GM19372 (cell line): ENCODE data around the gene DISP2.

Source experiments
- ATAC-seq: cut with Tn5 transposase; IDR thresholded peaks from one replicate; pipeline ENCODE4 v1.9.1; 2021; ENCODE audit warnings: mild to moderate bottlenecking, low read depth, moderate library complexity; ENCODE audit not compliant: unreplicated experiment

DISP2 gene

DNA sequence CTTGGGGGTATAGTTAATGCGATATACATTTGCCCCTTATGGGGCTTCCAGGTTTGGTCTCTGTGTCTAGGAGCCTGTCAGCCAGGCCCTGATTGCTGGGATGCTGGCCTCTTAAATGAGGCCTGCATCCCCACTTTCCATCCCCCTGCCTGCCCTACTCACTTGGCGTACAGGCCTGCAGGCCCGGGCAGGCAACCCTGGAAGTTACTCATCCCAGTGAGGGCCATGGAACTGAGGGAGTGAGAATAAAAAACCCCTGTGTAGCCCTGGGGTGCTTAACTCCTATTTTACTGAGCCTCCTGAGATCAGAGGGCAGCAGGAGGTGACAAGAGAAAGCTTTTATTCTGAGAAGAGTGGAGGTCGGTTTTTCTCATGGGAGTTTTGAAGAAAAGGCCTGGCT lies 2.0 kb downstream of the DISP2 start:
- ATAC-seq: no peak

DNA sequence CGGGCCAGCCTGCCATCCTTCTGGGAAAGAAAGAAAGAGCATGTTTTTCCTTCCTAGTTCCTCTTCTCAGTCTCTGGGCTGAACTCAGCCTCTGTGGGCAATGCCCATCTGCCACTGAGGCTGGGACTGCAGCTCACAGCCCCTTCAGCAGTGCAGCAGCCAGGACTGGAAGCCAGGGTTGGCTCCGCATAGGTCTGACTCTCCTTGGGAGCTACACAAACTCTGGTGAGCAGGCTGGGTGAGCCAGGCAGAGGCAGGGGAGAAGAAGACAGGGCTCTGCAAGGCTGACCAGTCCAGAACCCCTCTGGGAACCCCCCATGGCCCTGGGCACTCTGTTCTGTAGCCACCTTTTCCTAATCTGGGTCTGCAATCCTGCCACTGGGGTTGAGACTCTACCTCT lies 3.6 kb downstream of the DISP2 start:
- no peak for ATAC-seq

DNA sequence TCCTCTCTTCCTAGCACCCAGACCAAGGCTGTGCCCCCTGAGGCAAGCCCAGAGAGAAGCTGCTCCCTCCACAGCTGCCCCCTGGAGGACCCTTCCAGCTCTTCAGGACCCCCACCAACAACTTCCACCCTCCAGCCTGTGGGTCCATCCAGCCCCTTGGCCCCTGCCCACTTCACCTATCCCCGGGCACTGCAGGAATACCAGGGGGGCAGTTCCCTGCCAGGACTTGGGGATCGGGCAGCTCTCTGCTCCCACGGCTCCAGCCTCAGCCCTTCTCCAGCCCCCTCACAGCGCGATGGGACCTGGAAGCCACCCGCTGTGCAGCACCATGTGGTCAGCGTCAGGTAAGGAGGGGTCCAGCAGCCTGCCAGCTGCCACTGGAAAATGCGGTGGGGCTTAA lies 5.6 kb downstream of the DISP2 start:
- no peak for ATAC-seq

DNA sequence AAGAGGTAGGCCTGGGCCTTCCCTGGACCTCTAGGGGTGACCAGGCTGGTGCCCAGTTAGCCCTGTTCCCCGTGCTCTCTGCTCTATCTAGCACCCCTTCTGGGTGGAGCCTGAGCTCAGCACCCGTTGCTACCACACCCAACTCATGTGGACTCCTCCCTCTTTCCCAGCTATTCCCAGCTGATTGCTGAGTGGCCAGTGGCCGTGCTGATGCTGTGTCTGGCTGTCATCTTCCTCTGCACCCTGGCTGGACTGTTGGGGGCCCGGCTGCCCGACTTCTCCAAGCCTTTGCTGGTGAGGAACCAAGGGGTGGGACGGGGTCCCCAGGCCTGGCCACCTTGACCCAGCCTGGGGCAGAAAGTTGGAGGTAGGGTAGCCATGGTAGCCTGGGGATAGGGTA lies 6.2 kb downstream of the DISP2 start:
- ATAC-seq: no peak

DNA sequence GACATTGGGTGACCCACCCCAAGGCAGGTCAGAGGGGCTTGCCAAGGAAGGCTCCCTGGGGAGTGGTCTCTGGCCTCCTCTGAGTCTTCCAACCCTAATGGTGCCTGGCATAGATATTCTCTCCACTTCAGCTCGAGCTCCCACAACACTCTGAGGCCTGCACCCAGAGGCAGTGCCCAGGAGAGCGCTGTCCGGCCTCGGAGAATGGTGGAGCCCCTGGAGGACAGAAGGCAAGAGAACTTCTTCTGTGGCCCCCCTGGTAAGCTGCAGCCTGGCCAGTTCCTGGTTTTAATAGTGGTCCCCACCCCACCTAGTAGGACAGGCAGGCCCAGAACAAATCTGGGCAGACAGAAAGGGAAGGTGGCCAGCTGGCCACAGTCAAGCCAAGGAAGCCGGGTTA lies 7.0 kb downstream of the DISP2 start:
- ATAC-seq: no peak

DNA sequence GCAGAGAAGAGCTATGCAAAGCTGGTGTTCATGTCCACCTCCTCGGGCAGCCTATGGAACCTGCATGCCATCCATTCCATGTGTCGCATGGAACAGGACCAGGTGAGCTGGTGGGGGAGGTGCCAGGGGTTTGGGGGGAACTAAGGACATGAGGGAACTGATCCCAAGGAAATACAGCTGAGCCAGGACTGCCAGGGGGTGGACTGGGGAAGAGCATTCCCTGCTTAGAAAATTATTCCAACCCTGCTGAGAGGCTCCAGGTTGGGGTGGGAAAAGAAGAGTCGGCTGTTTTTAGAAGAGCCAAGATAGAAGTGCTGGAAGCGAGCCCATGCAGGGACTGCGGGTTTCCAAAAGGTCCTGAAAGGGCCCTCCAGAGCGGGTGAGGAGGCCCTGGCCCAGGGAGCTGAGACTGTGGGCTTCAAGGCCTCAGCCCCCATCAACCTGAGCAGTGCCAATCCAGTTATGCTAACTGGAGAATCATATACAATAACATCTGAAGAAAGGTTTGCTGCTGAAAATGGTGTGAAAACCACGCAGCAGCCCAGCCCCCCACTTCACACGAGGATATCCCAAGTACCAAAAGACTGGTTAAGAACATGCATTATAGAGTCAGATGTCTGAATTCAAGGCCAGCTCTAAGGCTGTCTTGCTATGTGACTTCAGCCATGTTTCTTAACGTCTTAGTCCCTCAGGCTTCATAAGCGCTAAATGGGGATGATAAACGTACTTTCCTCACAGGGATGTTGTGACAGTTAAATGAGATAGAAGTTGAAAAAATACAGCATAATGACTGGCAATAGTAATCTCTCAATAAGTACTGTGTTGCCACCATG lies 7.8 kb downstream of the DISP2 start:
- no peak for ATAC-seq

DNA sequence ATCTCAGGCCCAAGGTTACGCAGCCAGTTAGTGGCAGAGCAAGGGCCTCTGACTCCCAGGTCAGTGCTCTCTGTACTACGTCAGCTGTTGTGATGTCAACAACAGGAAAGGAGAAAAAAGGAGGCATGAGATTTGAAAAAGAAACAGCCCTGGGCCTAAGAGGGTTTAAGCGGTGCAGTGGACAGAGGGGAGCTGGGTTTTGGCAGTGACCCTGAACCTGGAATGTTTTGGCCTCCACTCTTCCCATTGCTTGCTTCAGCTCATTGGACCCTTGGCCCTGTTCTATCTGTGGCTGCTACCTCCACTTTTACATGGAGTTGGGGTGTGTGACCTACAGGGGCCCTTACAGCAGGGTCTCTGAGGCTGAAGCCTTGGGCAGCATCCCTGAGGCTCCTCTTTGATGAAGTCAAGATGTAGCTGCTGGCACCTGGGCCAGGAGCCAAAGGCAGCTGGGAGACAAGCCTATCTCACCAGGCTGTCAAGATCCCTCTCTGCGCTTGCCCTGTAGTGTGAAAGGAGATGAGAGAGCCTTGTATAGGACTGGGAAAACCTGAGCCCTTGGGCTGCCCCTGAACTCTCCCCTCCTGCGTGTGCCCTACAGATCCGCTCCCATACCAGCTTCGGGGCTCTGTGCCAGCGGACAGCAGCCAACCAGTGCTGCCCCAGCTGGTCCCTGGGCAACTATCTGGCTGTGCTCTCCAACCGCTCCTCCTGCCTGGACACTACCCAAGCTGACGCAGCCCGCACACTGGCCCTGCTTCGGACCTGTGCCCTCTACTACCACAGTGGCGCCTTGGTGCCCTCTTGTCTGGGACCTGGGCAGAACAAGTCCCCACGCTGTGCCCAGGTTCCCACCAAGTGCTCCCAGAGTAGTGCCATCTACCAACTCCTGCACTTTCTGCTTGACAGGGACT lies 8.7 kb downstream of the DISP2 start:
- no peak for ATAC-seq

DNA sequence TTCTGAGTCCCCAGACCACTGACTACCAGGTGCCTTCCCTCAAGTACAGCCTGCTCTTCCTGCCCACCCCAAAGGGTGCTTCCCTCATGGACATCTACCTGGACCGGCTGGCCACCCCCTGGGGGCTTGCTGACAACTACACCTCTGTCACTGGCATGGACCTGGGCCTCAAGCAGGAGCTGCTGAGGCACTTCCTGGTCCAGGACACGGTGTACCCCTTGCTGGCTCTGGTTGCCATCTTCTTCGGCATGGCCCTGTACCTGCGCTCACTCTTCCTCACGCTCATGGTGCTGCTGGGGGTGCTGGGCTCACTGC lies 9.3 kb downstream of the DISP2 start:
- no peak for ATAC-seq

DNA sequence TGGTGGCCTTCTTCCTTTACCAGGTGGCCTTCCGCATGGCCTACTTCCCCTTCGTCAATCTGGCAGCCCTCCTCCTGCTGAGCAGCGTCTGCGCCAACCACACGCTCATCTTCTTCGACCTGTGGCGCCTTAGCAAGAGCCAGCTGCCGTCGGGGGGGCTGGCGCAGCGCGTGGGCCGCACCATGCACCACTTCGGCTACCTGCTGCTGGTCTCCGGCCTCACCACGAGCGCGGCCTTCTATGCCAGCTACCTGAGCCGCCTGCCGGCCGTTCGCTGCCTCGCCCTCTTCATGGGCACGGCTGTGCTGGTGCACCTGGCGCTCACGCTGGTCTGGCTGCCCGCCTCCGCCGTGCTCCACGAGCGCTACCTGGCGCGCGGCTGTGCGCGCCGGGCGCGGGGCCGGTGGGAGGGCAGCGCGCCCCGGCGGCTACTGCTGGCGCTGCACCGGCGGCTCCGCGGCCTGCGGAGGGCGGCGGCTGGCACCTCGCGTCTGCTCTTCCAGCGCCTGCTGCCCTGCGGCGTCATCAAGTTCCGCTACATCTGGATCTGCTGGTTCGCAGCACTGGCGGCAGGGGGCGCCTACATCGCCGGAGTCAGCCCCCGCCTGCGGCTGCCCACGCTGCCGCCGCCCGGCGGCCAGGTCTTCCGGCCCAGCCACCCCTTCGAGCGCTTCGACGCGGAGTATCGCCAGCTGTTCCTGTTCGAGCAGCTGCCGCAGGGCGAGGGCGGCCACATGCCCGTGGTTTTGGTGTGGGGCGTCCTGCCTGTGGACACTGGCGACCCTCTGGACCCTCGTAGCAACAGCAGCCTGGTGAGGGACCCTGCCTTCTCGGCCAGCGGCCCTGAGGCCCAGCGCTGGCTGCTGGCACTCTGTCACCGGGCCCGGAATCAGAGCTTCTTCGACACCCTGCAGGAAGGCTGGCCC lies 9.9 kb downstream of the DISP2 start:
- ATAC-seq: peak; percentile 93

DNA sequence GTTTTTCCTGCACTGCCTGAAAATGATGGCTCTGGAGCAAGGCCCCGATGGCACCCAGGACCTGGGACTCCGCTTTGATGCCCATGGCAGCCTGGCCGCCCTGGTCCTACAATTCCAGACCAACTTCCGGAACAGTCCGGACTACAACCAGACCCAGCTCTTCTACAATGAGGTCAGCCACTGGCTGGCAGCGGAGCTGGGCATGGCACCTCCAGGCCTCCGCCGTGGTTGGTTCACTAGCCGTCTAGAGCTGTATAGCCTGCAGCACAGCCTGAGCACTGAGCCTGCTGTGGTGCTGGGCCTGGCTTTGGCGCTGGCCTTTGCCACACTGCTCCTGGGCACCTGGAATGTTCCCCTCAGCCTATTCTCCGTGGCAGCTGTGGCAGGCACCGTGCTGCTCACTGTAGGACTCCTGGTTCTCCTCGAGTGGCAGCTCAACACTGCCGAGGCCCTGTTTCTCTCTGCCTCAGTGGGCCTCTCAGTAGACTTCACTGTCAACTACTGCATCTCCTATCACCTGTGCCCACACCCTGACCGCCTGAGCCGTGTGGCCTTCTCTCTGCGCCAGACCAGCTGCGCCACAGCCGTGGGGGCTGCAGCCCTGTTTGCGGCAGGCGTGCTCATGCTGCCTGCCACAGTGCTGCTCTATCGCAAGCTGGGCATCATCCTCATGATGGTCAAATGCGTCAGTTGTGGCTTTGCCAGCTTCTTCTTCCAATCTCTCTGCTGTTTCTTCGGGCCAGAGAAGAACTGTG lies 10.9 kb downstream of the DISP2 start:
- no peak for ATAC-seq

DNA sequence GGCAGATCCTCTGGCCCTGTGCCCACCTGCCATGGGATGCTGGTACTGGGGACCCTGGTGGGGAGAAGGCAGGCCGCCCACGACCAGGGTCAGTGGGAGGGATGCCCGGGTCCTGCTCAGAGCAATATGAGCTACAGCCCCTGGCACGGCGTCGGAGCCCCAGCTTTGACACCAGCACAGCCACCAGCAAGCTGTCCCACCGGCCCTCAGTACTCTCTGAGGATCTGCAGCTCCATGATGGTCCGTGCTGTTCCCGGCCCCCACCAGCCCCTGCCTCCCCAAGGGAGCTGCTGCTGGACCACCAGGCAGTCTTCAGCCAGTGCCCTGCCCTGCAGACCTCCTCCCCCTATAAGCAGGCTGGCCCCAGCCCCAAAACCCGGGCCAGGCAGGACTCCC lies 11.5 kb downstream of the DISP2 start:
- ATAC-seq: no peak

DNA sequence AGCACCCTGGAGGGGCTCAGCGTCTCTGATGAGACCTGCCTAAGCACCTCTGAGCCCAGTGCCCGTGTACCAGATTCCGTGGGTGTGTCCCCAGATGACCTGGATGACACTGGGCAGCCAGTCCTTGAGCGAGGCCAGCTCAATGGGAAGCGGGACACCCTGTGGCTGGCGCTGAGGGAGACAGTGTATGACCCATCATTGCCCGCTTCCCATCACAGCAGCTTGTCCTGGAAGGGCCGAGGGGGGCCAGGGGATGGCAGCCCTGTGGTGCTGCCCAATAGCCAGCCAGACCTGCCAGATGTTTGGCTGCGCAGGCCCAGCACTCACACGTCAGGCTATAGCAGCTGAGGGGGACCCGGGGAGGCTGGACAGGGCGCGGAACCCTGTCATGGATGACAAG lies 12.0 kb downstream of the DISP2 start:
- no peak for ATAC-seq

DNA sequence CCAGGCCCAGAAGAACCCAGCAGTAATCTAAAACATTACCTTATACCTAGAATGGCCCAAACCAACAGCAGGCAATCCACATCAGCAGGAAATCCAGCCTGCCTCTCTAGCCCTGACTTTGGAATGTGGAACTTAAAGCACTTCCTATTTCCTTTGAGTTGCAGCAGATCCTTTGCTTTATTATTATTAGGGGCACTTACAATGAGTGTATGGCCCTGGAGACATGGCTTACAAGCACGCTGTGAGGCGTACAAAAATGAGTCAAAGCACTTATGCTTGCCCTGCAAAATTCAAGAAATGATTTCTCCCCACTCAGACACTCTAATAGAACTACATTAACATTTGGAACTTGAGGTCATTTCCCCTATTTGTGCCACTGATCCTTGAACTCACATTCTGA lies 15.0 kb downstream of the DISP2 start:
- no peak for ATAC-seq

DNA sequence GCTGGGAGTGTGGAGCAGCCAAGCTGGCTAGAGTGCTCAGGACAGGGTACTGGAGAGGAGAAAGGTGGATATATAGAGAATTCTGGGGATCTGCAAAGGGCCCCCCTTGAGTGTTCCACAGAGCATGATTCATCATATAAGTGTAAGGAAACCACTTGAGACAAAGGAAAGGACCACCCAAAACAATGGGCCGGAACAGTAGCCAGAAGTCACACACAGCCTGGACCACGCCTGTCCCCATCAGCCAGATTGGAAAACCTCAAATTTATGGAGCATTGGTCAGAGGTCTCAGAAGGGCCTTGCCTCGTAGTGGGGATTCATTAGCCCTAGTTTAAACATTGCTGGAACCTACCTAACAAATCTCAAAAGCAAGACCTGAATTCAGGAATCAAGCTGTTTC lies 19.6 kb downstream of the DISP2 start:
- no peak for ATAC-seq

DNA sequence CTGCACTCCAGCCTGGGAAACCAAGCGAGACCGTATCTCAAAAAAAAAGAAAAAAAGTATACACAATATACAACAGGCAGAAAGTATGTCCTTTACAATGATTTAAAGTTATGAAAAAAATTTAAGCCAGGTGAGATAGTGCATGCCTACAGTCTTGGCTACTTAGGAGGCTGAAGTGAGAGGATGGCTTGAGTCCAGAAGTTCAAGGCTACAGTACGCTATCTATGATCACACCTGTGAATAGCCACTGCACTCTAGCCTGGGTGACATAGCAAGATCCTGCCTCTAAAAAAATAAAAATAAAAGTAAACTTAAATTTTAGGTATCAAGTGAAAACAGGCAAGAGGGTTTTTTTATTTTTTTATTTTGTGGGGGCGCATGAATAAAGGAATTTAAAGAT lies 21.4 kb downstream of the DISP2 start:
- no peak for ATAC-seq

DNA sequence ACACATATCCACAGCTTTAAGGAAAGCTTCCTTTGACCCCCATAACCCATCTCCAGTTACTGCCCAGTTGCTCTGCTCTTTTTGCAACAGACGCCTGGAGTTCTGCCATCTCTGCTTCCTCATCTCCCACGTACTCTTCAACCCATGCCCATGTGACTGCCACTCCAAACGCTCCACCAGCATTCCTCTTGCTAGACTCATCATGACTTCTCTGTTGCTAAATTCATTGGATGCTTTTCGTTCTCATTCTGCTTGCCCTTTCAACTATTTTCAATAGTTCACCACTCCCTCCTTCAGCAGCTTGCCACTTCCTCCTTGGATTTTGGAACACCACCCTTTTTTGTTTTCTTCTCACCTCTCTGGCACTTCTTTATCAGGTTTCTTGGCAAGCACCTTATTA lies 21.8 kb downstream of the DISP2 start:
- ATAC-seq: no peak

DNA sequence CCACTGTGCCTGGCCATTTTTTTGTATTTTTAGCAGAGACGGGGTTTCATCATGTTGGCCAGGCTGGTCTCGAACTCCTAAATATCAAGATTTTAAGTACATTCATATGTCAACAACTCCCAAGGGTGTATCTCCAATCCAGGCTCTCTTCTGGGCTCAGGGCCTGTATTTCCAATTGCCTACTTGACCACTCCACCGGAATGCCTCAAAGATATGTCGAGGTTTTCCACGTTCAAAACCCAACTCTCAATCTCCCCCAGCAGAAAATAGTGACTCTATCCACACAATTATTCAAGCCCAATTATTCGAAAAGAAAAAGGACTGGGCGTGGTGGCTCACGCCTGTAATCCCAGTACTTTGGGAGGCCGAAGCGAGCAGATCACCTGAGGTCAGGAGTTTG lies 22.6 kb downstream of the DISP2 start:
- ATAC-seq: no peak

DNA sequence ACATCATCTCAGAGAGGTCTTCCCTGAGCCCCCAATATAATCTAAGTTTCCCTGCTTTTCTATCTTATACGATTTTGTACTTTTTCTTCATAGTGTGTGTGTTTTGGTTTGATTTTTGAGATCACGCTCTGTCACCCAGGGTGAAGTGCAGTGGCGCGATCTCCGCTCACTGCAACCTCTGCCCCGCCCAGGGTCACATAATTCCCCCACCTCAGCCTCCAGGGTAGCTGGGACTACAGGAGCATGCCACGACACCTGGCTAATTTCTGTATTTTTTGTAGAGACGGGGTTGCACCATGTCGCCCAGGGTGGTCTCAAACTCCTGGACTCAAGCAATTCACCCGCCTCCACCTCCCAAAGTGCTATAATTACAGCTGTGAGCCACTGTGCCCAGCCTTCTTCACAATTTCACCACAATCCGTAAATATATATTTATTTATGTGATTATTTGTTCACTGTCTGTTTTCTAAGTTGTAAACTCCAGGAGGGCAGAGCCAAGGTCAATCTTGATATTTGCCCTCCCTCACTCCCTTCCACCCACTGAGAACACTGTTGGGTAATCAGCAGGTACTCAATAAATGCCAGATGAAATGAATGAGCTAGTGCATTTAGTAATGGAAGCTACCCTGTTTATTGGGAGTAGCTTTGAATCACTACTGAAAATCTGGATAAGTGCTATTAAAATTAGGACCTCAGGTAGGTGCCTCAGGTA lies 24.0 kb downstream of the DISP2 start:
- ATAC-seq: no peak

DNA sequence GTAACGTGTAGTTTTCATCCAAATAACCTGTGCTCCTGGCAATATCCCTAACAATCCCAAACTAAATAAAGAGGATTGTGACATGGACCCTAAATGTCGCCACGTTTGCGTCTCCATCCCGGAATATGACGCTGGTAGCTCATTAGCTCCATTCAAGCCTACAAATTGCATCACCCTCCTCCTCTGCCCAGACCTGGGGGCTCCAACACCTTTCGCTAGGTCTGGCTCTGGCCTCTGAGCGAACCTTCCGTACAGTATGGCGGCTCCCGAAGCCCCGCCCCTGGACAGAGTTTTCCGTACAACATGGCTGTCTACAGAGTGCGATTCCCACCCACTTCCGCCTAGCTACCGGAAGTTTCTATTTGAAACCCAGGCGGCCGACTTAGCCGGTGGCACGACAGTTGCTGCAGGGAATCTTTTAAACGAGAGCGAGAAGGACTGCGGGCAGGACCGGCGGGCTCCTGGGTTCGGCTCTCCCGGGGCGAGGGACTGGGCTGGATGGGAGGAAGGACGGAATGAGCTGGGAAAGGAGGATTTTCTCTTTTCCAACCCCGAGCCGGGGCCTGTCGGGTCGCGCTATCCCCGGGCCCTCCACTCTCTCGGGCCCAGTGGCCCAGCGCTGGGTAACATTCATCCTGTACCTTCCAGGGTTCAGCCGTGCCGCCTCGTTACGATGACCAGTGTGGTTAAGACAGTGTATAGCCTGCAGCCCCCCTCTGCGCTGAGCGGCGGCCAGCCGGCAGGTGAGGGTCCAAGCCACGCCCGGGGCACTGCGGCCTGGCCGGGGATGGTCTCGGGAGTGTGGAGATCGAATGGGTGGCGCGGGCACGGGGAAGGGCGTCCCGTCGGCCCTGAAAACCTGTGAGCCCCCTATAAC lies 24.8 kb downstream of the DISP2 start, which contains the start of gene KNSTRN:
Gene KNSTRN (plus strand): TSS at position 142 of the 877 bp plus-strand sequence. CDS start 115 bp downstream, at position 257.
- peak; percentile 94 for ATAC-seq
